ENCODE data around the gene MFGE8.

The MFGE8 gene

GRCh38 chr15:88898736-88899135 is 14.4 kb downstream of the MFGE8 start:
- H3K79me2 ChIP-seq (ENCODE audit: insufficient read depth, low read length): no peaks in the 10 kb centered on the region
- no peak for TF ChIP-seq EZH2 (IDR thresholded peaks at IDR 0.05; ENCODE audit: borderline replicate concordance, low read length)
- TF ChIP-seq CTCF (IDR thresholded peaks at IDR 0.05; ENCODE audit: low read length): no peak
- no peak overlapping the region for H3K9ac ChIP-seq (ENCODE audit: low read length)
- no peaks in the 10 kb centered on the region for H4K20me1 ChIP-seq (ENCODE audit: insufficient read depth, low read length)
- H3K27me3 ChIP-seq (ENCODE audit: insufficient read depth, low read length): peaks cover 9% of the 10 kb centered on the region; the same call in 1 of the 2 replicates
- H3K4me2 ChIP-seq (ENCODE audit: low read length): no peak overlapping the region
- no peaks in the 10 kb centered on the region for H3K36me3 ChIP-seq (ENCODE audit: insufficient read depth, low read length)
- H3K4me3 ChIP-seq (ENCODE audit: low read depth, low read length, poor library complexity, severe bottlenecking): no peak overlapping the region
- no peaks in the 10 kb centered on the region for H3K9me2 ChIP-seq (ENCODE audit: low read depth, low read length)
- peaks cover 8% of the 10 kb centered on the region for H3K4me1 ChIP-seq (ENCODE audit: insufficient read depth, low read length, severe bottlenecking)
- H3K9me3 ChIP-seq (ENCODE audit: low read length): no peaks in the 10 kb centered on the region
- no peak overlapping the region for H2AFZ ChIP-seq (ENCODE audit: low read length)
- no peak overlapping the region for H3K27ac ChIP-seq (ENCODE audit: low read depth, low read length, poor library complexity, severe bottlenecking)
- no peaks in the 10 kb centered on the region for H3F3A ChIP-seq (ENCODE audit: insufficient read depth, low read length)

GRCh38 chr15:88897456-88898194 is 15.6 kb downstream of the MFGE8 start:
- H3K27ac ChIP-seq (ENCODE audit: low read depth, low read length, poor library complexity, severe bottlenecking): no peak overlapping the region
- H2AFZ ChIP-seq (ENCODE audit: low read length): no peak overlapping the region
- H3K79me2 ChIP-seq (ENCODE audit: insufficient read depth, low read length): no peaks in the 10 kb centered on the region
- peaks cover 8% of the 10 kb centered on the region for H3K4me1 ChIP-seq (ENCODE audit: insufficient read depth, low read length, severe bottlenecking)
- no peaks in the 10 kb centered on the region for H3F3A ChIP-seq (ENCODE audit: insufficient read depth, low read length)
- no peaks in the 10 kb centered on the region for H3K36me3 ChIP-seq (ENCODE audit: insufficient read depth, low read length)
- no peak overlapping the region for H3K9ac ChIP-seq (ENCODE audit: low read length)
- no peak overlapping the region for H3K4me3 ChIP-seq (ENCODE audit: low read depth, low read length, poor library complexity, severe bottlenecking)
- peaks cover 9% of the 10 kb centered on the region; the same call in 1 of the 2 replicates for H3K27me3 ChIP-seq (ENCODE audit: insufficient read depth, low read length)
- no peak for TF ChIP-seq EZH2 (IDR thresholded peaks at IDR 0.05; ENCODE audit: borderline replicate concordance, low read length)
- peak; percentile 40; the same call in 1 of the 2 replicates for TF ChIP-seq CTCF (IDR thresholded peaks at IDR 0.05; ENCODE audit: low read length)
- H4K20me1 ChIP-seq (ENCODE audit: insufficient read depth, low read length): no peaks in the 10 kb centered on the region
- no peak overlapping the region for H3K4me2 ChIP-seq (ENCODE audit: low read length)
- no peaks in the 10 kb centered on the region for H3K9me3 ChIP-seq (ENCODE audit: low read length)
- H3K9me2 ChIP-seq (ENCODE audit: low read depth, low read length): no peaks in the 10 kb centered on the region

GRCh38 chr15:88897142-88897455 is 16.1 kb downstream of the MFGE8 start:
- H3F3A ChIP-seq (ENCODE audit: insufficient read depth, low read length): no peaks in the 10 kb centered on the region
- H4K20me1 ChIP-seq (ENCODE audit: insufficient read depth, low read length): no peaks in the 10 kb centered on the region
- H3K4me3 ChIP-seq (ENCODE audit: low read depth, low read length, poor library complexity, severe bottlenecking): no peak overlapping the region
- H3K27ac ChIP-seq (ENCODE audit: low read depth, low read length, poor library complexity, severe bottlenecking): no peak overlapping the region
- no peaks in the 10 kb centered on the region for H3K9me3 ChIP-seq (ENCODE audit: low read length)
- no peak overlapping the region for H3K4me2 ChIP-seq (ENCODE audit: low read length)
- H3K9me2 ChIP-seq (ENCODE audit: low read depth, low read length): no peaks in the 10 kb centered on the region
- no peaks in the 10 kb centered on the region for H3K79me2 ChIP-seq (ENCODE audit: insufficient read depth, low read length)
- TF ChIP-seq CTCF (IDR thresholded peaks at IDR 0.05; ENCODE audit: low read length): no peak
- TF ChIP-seq EZH2 (IDR thresholded peaks at IDR 0.05; ENCODE audit: borderline replicate concordance, low read length): no peak
- peaks cover 8% of the 10 kb centered on the region for H3K4me1 ChIP-seq (ENCODE audit: insufficient read depth, low read length, severe bottlenecking)
- H3K9ac ChIP-seq (ENCODE audit: low read length): no peak overlapping the region
- no peaks in the 10 kb centered on the region for H3K36me3 ChIP-seq (ENCODE audit: insufficient read depth, low read length)
- H3K27me3 ChIP-seq (ENCODE audit: insufficient read depth, low read length): peaks cover 9% of the 10 kb centered on the region; the same call in 1 of the 2 replicates
- H2AFZ ChIP-seq (ENCODE audit: low read length): no peak overlapping the region

All from OCI-LY1 (cell line).